Panc1 (cell line): ENCODE measurements around the gene PPP1R2.

Experiments
- POLR2AphosphoS5 ChIP-seq: IDR thresholded peaks from 2 replicates; pipeline ENCODE4 v1.6.1; 2012; ENCODE audit warnings: mild to moderate bottlenecking, low read depth, low read length, moderate library complexity
- TF ChIP-seq, protein P1 (sequence below): fragments of 450-650 bp; IDR thresholded peaks from 2 replicates; pipeline ENCODE4 v1.5.1; 2017; ENCODE audit warnings: mild to moderate bottlenecking
- TF ChIP-seq, protein P2 (sequence below), 2 experiments: IDR thresholded peaks; 2 replicates each; pipeline ENCODE4 v1.6.1; 2011 to 2012; ENCODE audit warnings: low read depth in 2 of 2, control low read depth in 1 of 2, low read length in 1 of 2, mild to moderate bottlenecking in 1 of 2, moderate library complexity in 1 of 2; ENCODE audit not compliant: insufficient read depth in 1 of 2

DNA sequence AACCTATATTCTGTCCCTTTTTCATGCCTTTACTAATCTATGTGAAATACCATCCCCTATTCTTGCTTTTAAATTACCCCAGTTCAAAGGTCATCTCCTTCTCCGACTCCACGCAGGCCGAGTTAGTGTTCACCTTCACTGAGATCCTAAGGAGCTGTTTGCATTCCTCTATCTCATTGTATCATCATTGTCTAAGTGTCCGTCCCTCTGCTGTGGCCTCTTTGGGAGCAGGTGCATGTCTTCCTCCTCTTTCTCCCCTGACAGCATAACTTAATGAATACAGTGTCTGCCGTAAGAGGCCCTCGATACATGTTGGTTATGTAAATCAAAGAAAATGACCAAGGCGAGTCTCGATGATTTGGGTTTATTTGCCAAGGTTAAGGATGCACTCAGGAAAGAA, 4.9 kb upstream of the PPP1R2 start:
- no peak for TF ChIP-seq POLR2AphosphoS5
- TF ChIP-seq, protein P1, sequence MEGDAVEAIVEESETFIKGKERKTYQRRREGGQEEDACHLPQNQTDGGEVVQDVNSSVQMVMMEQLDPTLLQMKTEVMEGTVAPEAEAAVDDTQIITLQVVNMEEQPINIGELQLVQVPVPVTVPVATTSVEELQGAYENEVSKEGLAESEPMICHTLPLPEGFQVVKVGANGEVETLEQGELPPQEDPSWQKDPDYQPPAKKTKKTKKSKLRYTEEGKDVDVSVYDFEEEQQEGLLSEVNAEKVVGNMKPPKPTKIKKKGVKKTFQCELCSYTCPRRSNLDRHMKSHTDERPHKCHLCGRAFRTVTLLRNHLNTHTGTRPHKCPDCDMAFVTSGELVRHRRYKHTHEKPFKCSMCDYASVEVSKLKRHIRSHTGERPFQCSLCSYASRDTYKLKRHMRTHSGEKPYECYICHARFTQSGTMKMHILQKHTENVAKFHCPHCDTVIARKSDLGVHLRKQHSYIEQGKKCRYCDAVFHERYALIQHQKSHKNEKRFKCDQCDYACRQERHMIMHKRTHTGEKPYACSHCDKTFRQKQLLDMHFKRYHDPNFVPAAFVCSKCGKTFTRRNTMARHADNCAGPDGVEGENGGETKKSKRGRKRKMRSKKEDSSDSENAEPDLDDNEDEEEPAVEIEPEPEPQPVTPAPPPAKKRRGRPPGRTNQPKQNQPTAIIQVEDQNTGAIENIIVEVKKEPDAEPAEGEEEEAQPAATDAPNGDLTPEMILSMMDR = no peak
- TF ChIP-seq, protein P2, sequence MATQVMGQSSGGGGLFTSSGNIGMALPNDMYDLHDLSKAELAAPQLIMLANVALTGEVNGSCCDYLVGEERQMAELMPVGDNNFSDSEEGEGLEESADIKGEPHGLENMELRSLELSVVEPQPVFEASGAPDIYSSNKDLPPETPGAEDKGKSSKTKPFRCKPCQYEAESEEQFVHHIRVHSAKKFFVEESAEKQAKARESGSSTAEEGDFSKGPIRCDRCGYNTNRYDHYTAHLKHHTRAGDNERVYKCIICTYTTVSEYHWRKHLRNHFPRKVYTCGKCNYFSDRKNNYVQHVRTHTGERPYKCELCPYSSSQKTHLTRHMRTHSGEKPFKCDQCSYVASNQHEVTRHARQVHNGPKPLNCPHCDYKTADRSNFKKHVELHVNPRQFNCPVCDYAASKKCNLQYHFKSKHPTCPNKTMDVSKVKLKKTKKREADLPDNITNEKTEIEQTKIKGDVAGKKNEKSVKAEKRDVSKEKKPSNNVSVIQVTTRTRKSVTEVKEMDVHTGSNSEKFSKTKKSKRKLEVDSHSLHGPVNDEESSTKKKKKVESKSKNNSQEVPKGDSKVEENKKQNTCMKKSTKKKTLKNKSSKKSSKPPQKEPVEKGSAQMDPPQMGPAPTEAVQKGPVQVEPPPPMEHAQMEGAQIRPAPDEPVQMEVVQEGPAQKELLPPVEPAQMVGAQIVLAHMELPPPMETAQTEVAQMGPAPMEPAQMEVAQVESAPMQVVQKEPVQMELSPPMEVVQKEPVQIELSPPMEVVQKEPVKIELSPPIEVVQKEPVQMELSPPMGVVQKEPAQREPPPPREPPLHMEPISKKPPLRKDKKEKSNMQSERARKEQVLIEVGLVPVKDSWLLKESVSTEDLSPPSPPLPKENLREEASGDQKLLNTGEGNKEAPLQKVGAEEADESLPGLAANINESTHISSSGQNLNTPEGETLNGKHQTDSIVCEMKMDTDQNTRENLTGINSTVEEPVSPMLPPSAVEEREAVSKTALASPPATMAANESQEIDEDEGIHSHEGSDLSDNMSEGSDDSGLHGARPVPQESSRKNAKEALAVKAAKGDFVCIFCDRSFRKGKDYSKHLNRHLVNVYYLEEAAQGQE (IDR thresholded peaks at IDR 0.05; ENCODE audit: insufficient read depth in 1 of 2, low read depth in 2 of 2, low read length in 1 of 2) = no peak
